Astrocyte of the spinal cord (primary cell): Measurements from ENCODE around the gene ARSB.
A peak's percentile ranks its signal among the peaks of the same experiment; 100 is the strongest.

Experiments used
- DNase-seq: peaks from one replicate; pipeline ENCODE4 v3.0.0; 2011; ENCODE audit warnings: low read depth, low spot score
- H3K4me3 ChIP-seq: 2 replicates; pipeline ENCODE4 v1.5.1; 2011; ENCODE audit warnings: low read depth, mild to moderate bottlenecking, low read length, moderate library complexity
- in situ Hi-C: cut with HindIII; loops from 2 replicates; pipeline ENCODE4 v1.10.0; 2017; ENCODE audit warnings: low sequenced_read_pairs
- TF ChIP-seq, protein P1 (sequence below): IDR thresholded peaks from 2 replicates; pipeline ENCODE4 v1.5.1; 2012; ENCODE audit warnings: low read depth, mild to moderate bottlenecking, low read length, inconsistent platforms

The ARSB gene

DNA sequence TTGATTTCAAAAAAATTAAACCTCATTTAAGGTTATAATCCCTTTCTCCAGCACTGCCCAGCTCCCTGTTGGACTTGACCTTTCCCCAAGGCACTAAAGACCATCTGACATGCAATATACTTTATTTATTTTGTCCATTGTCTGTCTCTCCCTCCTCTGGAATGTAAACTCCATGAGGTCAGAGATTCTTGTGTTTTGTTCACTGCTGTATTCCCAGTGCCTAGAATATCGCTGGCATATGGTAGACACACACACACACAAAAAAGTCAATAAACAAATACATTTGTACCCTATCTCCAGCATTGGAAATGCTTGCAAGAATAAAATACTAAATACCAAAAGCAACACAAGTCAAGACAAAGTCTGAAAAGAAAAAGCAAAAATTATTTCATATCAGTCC lies 17.3 kb upstream of the ARSB start:
- TF ChIP-seq, protein P1, sequence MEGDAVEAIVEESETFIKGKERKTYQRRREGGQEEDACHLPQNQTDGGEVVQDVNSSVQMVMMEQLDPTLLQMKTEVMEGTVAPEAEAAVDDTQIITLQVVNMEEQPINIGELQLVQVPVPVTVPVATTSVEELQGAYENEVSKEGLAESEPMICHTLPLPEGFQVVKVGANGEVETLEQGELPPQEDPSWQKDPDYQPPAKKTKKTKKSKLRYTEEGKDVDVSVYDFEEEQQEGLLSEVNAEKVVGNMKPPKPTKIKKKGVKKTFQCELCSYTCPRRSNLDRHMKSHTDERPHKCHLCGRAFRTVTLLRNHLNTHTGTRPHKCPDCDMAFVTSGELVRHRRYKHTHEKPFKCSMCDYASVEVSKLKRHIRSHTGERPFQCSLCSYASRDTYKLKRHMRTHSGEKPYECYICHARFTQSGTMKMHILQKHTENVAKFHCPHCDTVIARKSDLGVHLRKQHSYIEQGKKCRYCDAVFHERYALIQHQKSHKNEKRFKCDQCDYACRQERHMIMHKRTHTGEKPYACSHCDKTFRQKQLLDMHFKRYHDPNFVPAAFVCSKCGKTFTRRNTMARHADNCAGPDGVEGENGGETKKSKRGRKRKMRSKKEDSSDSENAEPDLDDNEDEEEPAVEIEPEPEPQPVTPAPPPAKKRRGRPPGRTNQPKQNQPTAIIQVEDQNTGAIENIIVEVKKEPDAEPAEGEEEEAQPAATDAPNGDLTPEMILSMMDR = no peak
- in situ Hi-C loops = no loop called here
- no peak overlapping the region for H3K4me3 ChIP-seq
- no peak for DNase-seq

DNA sequence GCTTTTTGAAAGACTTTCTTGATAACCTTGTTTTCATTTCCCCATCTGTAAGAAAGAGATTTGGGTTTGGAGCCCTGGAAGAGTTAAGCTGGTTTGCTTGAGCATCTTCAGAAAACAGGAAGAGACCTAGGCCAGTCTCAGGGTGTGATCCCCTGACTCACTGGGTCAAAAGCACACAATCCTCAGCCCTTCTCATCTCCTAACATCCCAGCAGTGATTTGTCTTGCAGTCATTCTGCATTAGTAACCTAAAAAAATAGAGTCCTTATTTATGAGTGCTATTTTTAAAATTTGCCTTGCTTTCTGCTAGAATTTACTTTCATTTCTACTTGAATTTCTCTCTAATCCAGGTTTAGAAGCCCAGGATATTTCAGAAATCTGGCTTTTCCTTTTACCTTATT lies 16.4 kb upstream of the ARSB start:
- TF ChIP-seq, protein P1 = no peak
- in situ Hi-C loops = no loop called here
- peak; percentile 11 for DNase-seq
- H3K4me3 ChIP-seq = no peak overlapping the region

DNA sequence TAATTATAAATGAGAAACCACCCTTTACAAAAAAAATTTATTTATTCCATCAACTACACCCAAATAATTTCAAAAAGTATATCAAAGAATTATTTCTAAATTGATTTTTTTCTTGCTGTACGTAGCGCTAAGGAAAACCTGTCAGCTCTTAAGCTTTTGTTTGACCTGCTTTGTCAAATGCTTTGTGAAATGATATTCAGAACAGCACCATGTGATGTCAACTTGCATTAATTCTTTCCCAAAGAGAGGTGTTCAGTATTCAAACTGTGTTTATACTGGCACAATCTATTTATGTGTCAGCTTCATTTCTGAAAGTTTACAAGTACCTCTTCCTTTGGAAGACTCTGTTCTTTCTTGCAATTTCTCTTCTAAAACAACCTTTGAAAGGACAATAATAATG lies 12.0 kb upstream of the ARSB start:
- no peak for DNase-seq
- TF ChIP-seq, protein P1 = no peak
- in situ Hi-C loops = no loop called here
- H3K4me3 ChIP-seq = no peak overlapping the region

DNA sequence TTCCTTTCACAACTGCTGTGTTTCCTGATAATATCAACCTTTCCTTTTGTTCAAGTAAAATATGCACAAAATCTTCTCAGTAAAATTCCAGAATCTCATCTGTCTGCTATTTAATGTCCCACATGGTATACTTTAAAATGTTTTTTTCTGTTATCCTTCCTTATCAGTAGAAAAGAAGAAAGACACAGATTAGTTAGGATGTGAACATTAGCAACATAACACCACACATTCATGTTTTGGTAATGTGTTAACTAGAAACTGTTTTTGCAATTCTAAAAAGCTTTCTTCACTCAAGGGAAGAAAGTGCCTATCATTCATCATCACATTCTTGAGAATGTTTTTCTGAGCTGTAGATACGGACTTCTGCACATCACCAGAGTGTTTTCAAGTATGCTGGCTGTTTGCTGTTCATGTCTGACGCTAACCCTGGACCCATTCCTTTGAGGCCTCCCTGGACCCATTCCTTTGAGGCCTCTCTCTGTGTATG lies 10.5 kb upstream of the ARSB start:
- in situ Hi-C loops = no loop called here
- no peak overlapping the region for H3K4me3 ChIP-seq

DNA sequence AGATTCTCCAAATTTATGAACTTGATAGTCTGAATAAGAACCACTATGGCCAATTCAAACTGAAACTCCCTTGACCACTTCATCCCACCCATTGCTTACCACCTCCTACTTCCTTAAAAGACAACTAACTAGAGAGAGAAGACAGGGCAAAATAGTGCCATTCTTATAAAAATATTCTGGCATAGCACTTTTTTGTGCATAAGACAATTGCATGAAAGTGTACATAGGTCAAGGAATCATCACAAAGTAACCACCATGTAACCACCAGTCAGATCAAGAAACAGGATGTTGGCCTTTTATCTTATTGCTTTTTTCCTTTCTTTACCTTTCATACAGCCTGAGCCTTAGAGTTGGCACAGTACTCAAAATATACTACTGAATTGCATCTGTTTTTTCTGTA lies 8.1 kb upstream of the ARSB start:
- in situ Hi-C loops = no loop called here
- DNase-seq = no peak
- TF ChIP-seq, protein P1 = no peak
- no peak overlapping the region for H3K4me3 ChIP-seq

More for the DNA sequence above, 10.5 kb upstream of the ARSB start:
- TF ChIP-seq, protein P1 = no peak
- DNase-seq = no peak

DNA sequence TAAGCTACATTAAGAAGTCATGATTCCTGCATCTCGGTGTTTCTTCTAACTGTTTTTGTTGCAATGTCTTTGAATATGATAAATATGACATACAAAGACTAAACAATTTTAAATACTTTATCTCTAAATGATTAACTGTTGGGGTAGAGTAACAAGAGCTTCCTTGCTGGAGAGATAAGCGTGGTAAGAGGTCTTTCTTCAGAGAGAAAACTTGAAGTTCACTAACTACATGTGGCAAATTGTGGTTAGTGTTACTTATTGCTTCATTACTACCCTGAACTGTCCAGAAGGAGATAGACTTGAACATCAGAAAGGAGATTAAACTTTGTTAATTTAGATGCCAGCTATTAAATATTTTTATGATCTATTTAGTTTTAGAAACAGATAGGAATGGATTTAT lies 7.0 kb upstream of the ARSB start:
- H3K4me3 ChIP-seq = no peak overlapping the region
- in situ Hi-C loops = no loop called here
- no peak for DNase-seq
- TF ChIP-seq, protein P1 = no peak

DNA sequence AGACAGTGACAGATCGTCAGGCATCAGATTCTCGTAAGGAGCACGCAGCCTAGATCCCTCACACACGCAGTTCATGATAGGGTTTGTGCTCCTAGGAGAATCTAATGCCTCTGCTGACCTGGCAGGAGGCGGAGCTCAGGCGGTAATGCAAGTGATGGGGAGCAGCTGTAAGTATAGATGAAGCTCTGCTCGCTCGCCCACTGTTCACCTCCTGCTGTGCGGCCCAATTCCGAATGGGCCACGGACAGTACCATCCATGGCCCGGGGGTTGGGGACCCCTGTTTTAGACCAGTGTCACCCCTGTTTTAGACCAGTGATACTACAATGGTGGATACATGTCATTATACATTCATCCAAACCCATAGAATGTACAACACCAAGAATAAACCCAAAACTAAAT lies 4.0 kb upstream of the ARSB start:
- in situ Hi-C loops = no loop called here
- no peak for DNase-seq

More for the DNA sequence above, 4.0 kb upstream of the ARSB start:
- TF ChIP-seq, protein P1 = no peak
- no peak overlapping the region for H3K4me3 ChIP-seq
